Measurements from ENCODE around the gene LGR5.

DNA sequence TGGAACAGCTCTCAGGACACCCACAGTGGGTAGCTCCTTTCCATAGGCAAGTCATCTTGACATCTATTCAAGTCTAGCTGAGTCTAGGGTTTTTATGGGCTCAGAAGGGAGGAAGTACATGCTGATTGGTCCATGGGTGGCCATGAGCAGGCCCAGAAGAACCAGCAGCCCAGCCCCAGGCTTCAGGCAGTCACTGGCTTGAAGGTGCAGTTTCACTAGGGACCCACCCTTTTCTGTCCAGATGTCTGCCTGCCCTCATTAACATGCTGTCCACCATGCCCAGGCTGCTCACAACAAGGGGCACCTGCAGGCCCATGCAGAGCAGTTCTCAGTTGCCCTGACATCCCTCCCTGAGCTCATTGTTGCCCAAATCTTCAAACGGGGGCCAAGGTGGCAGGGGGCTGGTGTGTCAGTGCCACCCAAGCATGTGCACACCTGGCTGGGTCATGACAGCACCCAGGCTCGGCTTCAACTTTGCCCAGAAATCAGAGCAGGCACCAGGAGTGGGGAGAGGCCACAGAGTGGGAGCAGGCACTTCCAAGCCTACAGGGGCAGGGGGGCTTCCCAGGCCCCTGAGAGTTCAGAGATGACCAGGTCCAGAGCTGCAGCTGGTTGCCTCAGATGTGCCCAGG, 18.7 kb upstream of the LGR5 start:
- TF ChIP-seq, protein P1, sequence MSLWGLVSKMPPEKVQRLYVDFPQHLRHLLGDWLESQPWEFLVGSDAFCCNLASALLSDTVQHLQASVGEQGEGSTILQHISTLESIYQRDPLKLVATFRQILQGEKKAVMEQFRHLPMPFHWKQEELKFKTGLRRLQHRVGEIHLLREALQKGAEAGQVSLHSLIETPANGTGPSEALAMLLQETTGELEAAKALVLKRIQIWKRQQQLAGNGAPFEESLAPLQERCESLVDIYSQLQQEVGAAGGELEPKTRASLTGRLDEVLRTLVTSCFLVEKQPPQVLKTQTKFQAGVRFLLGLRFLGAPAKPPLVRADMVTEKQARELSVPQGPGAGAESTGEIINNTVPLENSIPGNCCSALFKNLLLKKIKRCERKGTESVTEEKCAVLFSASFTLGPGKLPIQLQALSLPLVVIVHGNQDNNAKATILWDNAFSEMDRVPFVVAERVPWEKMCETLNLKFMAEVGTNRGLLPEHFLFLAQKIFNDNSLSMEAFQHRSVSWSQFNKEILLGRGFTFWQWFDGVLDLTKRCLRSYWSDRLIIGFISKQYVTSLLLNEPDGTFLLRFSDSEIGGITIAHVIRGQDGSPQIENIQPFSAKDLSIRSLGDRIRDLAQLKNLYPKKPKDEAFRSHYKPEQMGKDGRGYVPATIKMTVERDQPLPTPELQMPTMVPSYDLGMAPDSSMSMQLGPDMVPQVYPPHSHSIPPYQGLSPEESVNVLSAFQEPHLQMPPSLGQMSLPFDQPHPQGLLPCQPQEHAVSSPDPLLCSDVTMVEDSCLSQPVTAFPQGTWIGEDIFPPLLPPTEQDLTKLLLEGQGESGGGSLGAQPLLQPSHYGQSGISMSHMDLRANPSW (CRISPR knock-in tag; conservative IDR thresholded peaks at IDR 0.05; ENCODE audit: low read depth) = no peak
- TF ChIP-seq, protein P2, sequence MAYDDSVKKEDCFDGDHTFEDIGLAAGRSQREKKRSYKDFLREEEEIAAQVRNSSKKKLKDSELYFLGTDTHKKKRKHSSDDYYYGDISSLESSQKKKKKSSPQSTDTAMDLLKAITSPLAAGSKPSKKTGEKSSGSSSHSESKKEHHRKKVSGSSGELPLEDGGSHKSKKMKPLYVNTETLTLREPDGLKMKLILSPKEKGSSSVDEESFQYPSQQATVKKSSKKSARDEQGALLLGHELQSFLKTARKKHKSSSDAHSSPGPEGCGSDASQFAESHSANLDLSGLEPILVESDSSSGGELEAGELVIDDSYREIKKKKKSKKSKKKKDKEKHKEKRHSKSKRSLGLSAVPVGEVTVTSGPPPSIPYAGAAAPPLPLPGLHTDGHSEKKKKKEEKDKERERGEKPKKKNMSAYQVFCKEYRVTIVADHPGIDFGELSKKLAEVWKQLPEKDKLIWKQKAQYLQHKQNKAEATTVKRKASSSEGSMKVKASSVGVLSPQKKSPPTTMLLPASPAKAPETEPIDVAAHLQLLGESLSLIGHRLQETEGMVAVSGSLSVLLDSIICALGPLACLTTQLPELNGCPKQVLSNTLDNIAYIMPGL (CRISPR knock-in tag; IDR thresholded peaks at IDR 0.05) = no peak
- no peak for TF ChIP-seq TEAD1 (CRISPR knock-in tag; IDR thresholded peaks at IDR 0.05)
- TF ChIP-seq, protein P3, sequence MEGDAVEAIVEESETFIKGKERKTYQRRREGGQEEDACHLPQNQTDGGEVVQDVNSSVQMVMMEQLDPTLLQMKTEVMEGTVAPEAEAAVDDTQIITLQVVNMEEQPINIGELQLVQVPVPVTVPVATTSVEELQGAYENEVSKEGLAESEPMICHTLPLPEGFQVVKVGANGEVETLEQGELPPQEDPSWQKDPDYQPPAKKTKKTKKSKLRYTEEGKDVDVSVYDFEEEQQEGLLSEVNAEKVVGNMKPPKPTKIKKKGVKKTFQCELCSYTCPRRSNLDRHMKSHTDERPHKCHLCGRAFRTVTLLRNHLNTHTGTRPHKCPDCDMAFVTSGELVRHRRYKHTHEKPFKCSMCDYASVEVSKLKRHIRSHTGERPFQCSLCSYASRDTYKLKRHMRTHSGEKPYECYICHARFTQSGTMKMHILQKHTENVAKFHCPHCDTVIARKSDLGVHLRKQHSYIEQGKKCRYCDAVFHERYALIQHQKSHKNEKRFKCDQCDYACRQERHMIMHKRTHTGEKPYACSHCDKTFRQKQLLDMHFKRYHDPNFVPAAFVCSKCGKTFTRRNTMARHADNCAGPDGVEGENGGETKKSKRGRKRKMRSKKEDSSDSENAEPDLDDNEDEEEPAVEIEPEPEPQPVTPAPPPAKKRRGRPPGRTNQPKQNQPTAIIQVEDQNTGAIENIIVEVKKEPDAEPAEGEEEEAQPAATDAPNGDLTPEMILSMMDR (IDR thresholded peaks at IDR 0.05) = no peak
- TF ChIP-seq, protein P4, sequence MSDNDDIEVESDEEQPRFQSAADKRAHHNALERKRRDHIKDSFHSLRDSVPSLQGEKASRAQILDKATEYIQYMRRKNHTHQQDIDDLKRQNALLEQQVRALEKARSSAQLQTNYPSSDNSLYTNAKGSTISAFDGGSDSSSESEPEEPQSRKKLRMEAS (CRISPR knock-in tag; IDR thresholded peaks at IDR 0.05) = no peak
- TF ChIP-seq, protein P5, sequence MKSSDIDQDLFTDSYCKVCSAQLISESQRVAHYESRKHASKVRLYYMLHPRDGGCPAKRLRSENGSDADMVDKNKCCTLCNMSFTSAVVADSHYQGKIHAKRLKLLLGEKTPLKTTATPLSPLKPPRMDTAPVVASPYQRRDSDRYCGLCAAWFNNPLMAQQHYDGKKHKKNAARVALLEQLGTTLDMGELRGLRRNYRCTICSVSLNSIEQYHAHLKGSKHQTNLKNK (CRISPR knock-in tag; IDR thresholded peaks at IDR 0.05) = no peak
- TF ChIP-seq NFYB (CRISPR knock-in tag; conservative IDR thresholded peaks at IDR 0.05; ENCODE audit: low read depth) = no peak
- no peak for TF ChIP-seq ZNF121 (CRISPR knock-in tag; IDR thresholded peaks at IDR 0.05)
- no peak for TF ChIP-seq IRF2 (CRISPR knock-in tag; IDR thresholded peaks at IDR 0.05; ENCODE audit: borderline replicate concordance, low read depth)
- TF ChIP-seq, protein P6, sequence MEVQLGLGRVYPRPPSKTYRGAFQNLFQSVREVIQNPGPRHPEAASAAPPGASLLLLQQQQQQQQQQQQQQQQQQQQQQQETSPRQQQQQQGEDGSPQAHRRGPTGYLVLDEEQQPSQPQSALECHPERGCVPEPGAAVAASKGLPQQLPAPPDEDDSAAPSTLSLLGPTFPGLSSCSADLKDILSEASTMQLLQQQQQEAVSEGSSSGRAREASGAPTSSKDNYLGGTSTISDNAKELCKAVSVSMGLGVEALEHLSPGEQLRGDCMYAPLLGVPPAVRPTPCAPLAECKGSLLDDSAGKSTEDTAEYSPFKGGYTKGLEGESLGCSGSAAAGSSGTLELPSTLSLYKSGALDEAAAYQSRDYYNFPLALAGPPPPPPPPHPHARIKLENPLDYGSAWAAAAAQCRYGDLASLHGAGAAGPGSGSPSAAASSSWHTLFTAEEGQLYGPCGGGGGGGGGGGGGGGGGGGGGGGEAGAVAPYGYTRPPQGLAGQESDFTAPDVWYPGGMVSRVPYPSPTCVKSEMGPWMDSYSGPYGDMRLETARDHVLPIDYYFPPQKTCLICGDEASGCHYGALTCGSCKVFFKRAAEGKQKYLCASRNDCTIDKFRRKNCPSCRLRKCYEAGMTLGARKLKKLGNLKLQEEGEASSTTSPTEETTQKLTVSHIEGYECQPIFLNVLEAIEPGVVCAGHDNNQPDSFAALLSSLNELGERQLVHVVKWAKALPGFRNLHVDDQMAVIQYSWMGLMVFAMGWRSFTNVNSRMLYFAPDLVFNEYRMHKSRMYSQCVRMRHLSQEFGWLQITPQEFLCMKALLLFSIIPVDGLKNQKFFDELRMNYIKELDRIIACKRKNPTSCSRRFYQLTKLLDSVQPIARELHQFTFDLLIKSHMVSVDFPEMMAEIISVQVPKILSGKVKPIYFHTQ (CRISPR knock-in tag; IDR thresholded peaks at IDR 0.05) = no peak
- TF ChIP-seq, protein P7, sequence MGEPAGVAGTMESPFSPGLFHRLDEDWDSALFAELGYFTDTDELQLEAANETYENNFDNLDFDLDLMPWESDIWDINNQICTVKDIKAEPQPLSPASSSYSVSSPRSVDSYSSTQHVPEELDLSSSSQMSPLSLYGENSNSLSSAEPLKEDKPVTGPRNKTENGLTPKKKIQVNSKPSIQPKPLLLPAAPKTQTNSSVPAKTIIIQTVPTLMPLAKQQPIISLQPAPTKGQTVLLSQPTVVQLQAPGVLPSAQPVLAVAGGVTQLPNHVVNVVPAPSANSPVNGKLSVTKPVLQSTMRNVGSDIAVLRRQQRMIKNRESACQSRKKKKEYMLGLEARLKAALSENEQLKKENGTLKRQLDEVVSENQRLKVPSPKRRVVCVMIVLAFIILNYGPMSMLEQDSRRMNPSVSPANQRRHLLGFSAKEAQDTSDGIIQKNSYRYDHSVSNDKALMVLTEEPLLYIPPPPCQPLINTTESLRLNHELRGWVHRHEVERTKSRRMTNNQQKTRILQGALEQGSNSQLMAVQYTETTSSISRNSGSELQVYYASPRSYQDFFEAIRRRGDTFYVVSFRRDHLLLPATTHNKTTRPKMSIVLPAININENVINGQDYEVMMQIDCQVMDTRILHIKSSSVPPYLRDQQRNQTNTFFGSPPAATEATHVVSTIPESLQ (CRISPR knock-in tag; IDR thresholded peaks at IDR 0.05) = no peak

Data from WTC11 (cell line).